GOT3 (cell line): Measurements from ENCODE around the gene BNIP5.
A peak's percentile ranks its signal among the peaks of the same experiment; 100 is the strongest.
"Not testable (repeated sequence)": the region's sequence is repeated elsewhere in the genome, so short reads cannot be mapped to it uniquely, and the experiment has no call there.

Experiments used
- DNase-seq: peaks from one replicate; lab custom pipeline; 2025; ENCODE audit warnings: mixed read lengths; lab: John Stamatoyannopoulos, UW

Gene BNIP5

GRCh38 chr6:36340618-36341454 lies 4.1 kb upstream of the BNIP5 start:
- peak; percentile 17 for DNase-seq

DNA sequence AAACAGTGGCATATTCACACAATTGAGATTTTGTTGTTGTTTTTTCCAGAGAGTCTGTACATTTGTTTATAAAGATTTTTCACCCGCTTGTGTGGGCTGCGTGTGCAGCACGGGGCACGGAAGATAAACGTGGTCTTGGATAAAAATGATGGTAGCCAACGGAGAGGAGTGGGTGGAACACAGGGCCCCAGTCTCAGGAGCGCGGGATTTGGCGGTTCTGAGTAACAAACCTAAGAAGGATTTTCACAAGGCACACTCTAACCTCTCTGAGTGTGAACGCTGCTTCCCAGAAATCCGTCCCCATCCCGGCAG lies 3.6 kb upstream of the BNIP5 start:
- DNase-seq: no peak

- no peak for DNase-seq
Observed at GRCh38 chr6:36339146-36339545, 2.5 kb upstream of the BNIP5 start.

- not testable (repeated sequence) for DNase-seq
Observed at GRCh38 chr6:36338223-36338622, 1.5 kb upstream of the BNIP5 start.

DNA sequence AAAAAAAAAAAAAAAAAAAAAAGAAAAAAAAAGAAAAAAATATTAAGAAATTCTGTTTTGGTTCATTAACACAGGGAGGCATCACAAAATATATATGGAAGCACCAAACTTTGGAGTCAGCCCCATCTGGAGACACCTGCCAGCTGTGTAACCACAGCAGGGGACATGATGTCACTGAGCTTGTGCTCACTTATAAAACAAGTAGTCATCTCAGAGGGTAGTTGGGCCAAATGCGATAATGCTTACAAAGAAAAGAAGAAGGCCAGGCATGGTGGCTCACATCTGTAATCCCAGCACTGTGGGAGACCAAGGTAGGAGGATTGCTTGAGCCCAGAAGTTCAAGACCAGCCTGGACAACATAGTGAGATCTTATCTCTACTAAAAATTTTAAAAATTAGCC lies 1.1 kb upstream of the BNIP5 start:
- DNase-seq: no peak

DNA sequence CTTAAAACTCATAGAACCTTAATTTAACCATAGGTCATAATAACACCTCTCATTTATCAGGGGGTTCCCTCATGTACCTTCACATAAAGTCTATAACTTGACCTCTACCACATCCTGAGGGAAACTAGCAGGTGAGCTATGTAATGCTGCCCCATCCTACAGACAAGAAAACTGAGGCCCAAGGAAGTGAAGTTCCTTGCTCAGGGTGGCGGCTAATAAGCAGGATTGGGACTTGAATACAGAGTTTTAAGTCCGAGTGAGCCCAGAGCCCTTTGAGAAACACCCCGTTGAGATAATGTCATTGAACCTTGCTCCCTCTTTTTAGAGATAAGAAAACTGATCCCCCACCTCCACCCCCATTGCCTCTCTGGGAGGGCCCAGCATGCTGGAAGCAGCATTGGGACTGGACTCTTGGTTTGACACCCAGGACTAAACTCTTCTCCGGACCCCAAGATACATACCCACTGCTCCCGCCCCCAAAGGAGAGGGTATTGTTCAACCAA lies 429 bp downstream of the BNIP5 start:
- no peak for DNase-seq

DNA sequence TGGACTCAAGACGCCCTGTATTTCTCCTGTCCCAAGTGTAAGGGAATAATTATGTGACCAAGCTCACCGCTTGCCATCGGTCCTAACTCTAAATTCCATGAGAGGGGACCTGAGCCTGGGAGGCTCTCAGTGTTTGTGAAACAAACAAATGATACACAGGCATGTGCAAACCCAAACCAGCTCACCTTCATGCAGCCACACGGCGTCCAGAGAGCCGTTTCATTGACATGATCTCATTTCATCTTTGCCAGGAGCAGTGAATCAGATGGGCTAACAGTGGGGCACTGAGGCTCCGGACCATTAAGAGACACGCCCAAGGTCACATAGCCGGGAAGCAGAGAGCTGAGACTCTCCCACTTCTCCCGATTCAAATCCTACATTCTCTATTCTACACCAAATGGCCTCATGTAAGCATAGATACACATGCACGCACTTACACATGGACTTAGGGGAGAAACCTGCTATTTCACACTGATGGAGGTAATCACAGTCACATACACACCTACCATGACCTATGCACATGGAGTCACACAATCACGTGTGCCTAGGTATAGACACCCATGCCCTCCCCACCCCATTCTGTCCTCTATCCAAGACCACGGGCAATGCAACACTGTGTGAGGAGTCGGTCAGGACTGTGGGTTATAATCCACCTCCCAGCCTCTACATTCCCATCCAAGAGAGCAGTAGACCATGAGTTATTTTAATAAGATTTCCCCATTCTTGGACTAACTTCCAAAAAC lies 1.1 kb downstream of the BNIP5 start:
- no peak for DNase-seq

DNA sequence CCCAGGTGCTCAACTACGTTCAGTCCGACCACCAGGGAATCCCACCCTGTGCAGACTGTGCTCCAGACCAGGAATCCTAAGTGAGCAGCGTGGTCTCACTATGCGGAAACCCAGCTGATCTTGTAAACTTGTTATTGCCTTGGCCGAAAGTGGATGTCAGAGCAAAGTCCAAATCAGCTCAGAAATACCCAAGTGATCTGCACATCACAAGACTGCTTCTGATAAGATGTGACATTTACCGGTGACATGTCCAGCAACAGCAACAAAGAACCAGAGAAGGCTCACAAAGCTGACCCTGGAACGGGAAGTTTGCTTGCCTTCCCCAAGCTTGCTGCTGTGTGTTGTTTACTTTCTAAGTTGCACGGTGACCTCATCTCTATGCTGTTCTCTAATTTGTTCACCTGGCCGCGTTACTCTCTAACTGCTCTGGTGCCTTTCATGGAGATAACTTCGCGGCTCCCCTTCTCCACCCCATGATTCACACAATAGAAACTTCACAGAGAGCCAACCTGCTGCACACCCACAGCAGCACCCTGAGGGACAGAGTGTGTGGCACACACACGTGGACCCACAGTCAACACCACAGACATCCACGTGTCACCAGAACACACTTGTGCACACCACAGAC lies 1.7 kb downstream of the BNIP5 start:
- no peak for DNase-seq

GRCh38 chr6:36333931-36334725 lies 2.6 kb downstream of the BNIP5 start:
- DNase-seq: no peak

DNA sequence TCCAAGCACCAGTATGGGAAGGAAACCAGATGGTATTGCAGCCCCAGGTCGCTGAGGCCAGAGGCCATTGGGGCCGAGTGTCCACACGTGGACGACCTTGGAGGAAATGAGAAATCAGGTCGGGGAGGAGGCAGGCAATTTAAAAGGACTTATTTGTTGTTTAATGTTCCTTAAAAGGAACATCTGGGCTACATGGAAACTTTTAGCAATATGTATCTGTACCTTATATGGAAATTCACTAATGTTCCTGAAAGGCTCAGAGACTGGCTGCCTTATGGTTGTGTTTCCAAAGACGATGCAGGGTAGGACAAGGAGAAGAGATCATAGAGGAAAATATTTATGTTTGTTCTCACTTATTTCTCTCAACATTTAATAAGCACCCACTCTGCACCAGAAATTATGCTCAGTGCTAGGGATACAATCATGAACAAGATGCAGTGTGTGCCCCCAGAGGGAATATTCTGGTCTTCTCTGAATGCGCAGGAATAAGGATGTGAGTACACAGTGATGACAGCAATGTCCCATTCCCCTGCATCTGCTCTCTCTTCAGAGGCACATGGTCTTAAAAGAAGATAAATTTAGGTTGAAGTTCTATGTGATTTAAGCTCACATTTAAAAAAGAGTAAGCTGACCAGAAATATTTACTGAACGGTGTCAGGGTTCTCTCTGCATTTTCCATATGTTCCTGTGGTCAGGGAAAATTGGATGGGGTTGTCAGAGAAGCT lies 3.4 kb downstream of the BNIP5 start:
- DNase-seq: no peak

DNA sequence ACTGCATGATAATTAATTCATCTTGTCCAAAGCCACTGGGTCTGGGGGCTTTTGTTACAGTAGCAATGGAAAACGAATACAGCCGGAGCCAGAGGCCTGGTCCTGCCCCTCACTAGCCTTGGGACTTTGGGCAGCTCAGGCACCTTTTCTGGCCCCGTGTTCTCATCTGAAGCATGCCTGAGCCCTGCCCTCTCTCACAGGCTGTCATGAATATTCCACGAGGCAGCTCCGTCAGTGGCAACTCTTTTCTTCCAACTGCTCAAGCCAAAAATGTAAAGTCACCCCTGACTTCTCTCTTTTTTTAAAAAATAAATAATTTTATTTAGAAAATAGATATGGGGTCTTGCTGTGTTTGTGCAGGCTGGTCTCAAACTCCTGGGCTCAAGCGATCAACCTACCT lies 5.3 kb downstream of the BNIP5 start:
- DNase-seq: no peak

GRCh38 chr6:36330366-36330765 lies 6.3 kb downstream of the BNIP5 start:
- DNase-seq: no peak

GRCh38 chr6:36329798-36330291 lies 6.8 kb downstream of the BNIP5 start:
- DNase-seq: no peak

- DNase-seq: no peak
Observed at GRCh38 chr6:36328600-36328999, 8.1 kb downstream of the BNIP5 start.

DNA sequence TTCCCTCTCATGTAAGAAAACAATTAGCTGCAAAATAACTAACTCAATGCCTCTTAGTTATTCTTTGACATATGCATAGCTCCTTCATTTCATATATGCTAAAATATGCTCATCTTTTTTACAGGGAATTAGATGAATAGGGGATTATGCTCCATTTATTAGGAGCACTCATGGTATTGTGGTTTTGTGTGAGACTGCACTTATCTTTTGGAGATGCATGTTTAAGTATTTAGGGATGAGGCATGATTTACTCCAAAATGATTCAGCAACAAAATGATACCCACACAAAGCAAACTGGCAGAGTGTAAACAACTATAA lies 8.8 kb downstream of the BNIP5 start:
- DNase-seq: no peak

- DNase-seq: no peak
Observed at GRCh38 chr6:36327226-36327918, 9.3 kb downstream of the BNIP5 start.

GRCh38 chr6:36326356-36326995 lies 10.2 kb downstream of the BNIP5 start:
- no peak for DNase-seq

- no peak for DNase-seq
Observed at GRCh38 chr6:36324715-36325114, 12.0 kb downstream of the BNIP5 start.

GRCh38 chr6:36324191-36324590 lies 12.5 kb downstream of the BNIP5 start:
- no peak for DNase-seq

GRCh38 chr6:36323062-36323461 lies 13.6 kb downstream of the BNIP5 start:
- no peak for DNase-seq
